ENCODE measurements around the gene KRT7. TPM values are rescaled to one million over a fixed set of nuclear protein-coding genes. Genes with fewer than 3 reads are reported as not detected.

Gene KRT7
- total and polyA plus RNA-seq, 2 donors (not counting 1 experiment from before 2014, with no cell fraction given): not detected

GRCh38 chr12:52243259-52243855 is 10.3 kb downstream of the KRT7 start:
- Histone ChIP-seq H3K79me2 (ENCODE audit: control insufficient read depth, insufficient read depth, low read length) (no peaks in the 10 kb centered on the region), H3K36me3 (replicated peaks in 1 of 2; ENCODE audit: control extremely low read depth in 1 of 2, control insufficient read depth in 1 of 2, extremely low read depth in 1 of 2, insufficient read depth in 2 of 2, low read length in 1 of 2) (no peaks in the 10 kb centered on the region), H2AFZ (ENCODE audit: insufficient read depth, low read depth, low read length, poor library complexity, severe bottlenecking) (no peak overlapping the region), H3K4me1 (ENCODE audit: control insufficient read depth in 2 of 2, insufficient read depth in 2 of 2, low read length in 2 of 2) (peaks cover 0 to 7% of the 10 kb centered on the region in 2 donors), H3K9ac (ENCODE audit: low read length) (no peak overlapping the region), H3K27ac (ENCODE audit: low read length in 2 of 2) (no peak overlapping the region), H3K4me2 (replicated peaks; ENCODE audit: low read depth, low read length, poor library complexity, severe bottlenecking) (no peak overlapping the region), H3K27me3 (replicated peaks in 1 of 4; ENCODE audit: control extremely low read depth in 1 of 4, control insufficient read depth in 3 of 4, insufficient read depth in 4 of 4, low read length in 3 of 4) (peaks cover 0 to 6% (median 0%) of the 10 kb centered on the region in 4 experiments), H4K20me1 (ENCODE audit: control insufficient read depth, insufficient read depth, low read length, poor library complexity, severe bottlenecking) (no peaks in the 10 kb centered on the region), H3K9me3 (ENCODE audit: control extremely low read depth in 1 of 3, control insufficient read depth in 2 of 3, insufficient read depth in 1 of 3, low read length in 2 of 3) (no peaks in the 10 kb centered on the region), H3K4me3 (ENCODE audit: control extremely low read depth in 1 of 5, extremely low read depth in 1 of 5, insufficient read depth in 1 of 5, low read depth in 2 of 5, low read length in 4 of 5) (no peak overlapping the region)
- H3K4me3 Mint-ChIP-seq: no peak overlapping the region
- ChIA-PET POLR2A (no interaction called here), CTCF (interaction anchor here (0.9 to 1.1 kb wide), 2 partner anchors 35 to 39 kb away, joined by 3 to 4 read pairs; no protein-coding TSS in a partner anchor)
- intact Hi-C loops (cut with micrococcal nuclease): no loop called here
- H3K9me3 Mint-ChIP-seq (ENCODE audit: insufficient read depth): no peaks in the 10 kb centered on the region
- no peak overlapping the region for H3K27ac Mint-ChIP-seq
- peaks cover 7% of the 10 kb centered on the region for H3K4me1 Mint-ChIP-seq
- ATAC-seq (ENCODE audit: low read depth) (no peak), DNase-seq (no peak)
- TF ChIP-seq EZH2 (IDR thresholded peaks at IDR 0.05; ENCODE audit: borderline replicate concordance, insufficient read depth, low read depth, low read length, poor library complexity, severe bottlenecking): no peak
- TF ChIP-seq CTCF (IDR thresholded peaks at IDR 0.05): no peak
- peaks cover 24% of the 10 kb centered on the region for H3K27me3 Mint-ChIP-seq
- WGBS (ENCODE audit: insufficient coverage): 81% methylated on average over 3 of the region's 5 CpGs

GRCh38 chr12:52243856-52244614 is 11.0 kb downstream of the KRT7 start:
- DNase-seq: no peak
- intact Hi-C loops (cut with micrococcal nuclease): no loop called here
- Histone ChIP-seq H3K9me3 (ENCODE audit: control extremely low read depth in 1 of 3, control insufficient read depth in 2 of 3, insufficient read depth in 1 of 3, low read length in 2 of 3) (no peaks in the 10 kb centered on the region), H2AFZ (ENCODE audit: insufficient read depth, low read depth, low read length, poor library complexity, severe bottlenecking) (no peak overlapping the region), H3K4me3 (ENCODE audit: control extremely low read depth in 1 of 5, extremely low read depth in 1 of 5, insufficient read depth in 1 of 5, low read depth in 2 of 5, low read length in 4 of 5) (no peak overlapping the region), H3K36me3 (replicated peaks in 1 of 2; ENCODE audit: control extremely low read depth in 1 of 2, control insufficient read depth in 1 of 2, extremely low read depth in 1 of 2, insufficient read depth in 2 of 2, low read length in 1 of 2) (no peaks in the 10 kb centered on the region), H3K27ac (ENCODE audit: low read length in 2 of 2) (no peak overlapping the region), H3K4me2 (replicated peaks; ENCODE audit: low read depth, low read length, poor library complexity, severe bottlenecking) (no peak overlapping the region), H3K9ac (ENCODE audit: low read length) (no peak overlapping the region), H3K79me2 (ENCODE audit: control insufficient read depth, insufficient read depth, low read length) (no peaks in the 10 kb centered on the region), H4K20me1 (ENCODE audit: control insufficient read depth, insufficient read depth, low read length, poor library complexity, severe bottlenecking) (no peaks in the 10 kb centered on the region), H3K27me3 (replicated peaks in 1 of 4; ENCODE audit: control extremely low read depth in 1 of 4, control insufficient read depth in 3 of 4, insufficient read depth in 4 of 4, low read length in 3 of 4) (peaks cover 0 to 10% (median 0%) of the 10 kb centered on the region in 4 experiments), H3K4me1 (ENCODE audit: control insufficient read depth in 2 of 2, insufficient read depth in 2 of 2, low read length in 2 of 2) (peaks cover 0 to 7% of the 10 kb centered on the region in 2 donors)
- H3K9me3 Mint-ChIP-seq (ENCODE audit: insufficient read depth): no peaks in the 10 kb centered on the region
- CTCF ChIA-PET: interaction anchor here (0.9 to 1.1 kb wide), 2 partner anchors 34 to 38 kb away, joined by 3 to 4 read pairs; no protein-coding TSS in a partner anchor
- no peak for TF ChIP-seq EZH2 (IDR thresholded peaks at IDR 0.05; ENCODE audit: borderline replicate concordance, insufficient read depth, low read depth, low read length, poor library complexity, severe bottlenecking)
- no peak for TF ChIP-seq CTCF (IDR thresholded peaks at IDR 0.05)
- peaks cover 30% of the 10 kb centered on the region for H3K27me3 Mint-ChIP-seq
- peak; percentile 77 for ATAC-seq (ENCODE audit: low read depth)
- H3K4me3 Mint-ChIP-seq: no peak overlapping the region
- WGBS (ENCODE audit: insufficient coverage): 9% methylated on average over 12 of the region's 12 CpGs
- POLR2A ChIA-PET: no interaction called here
- peaks cover 7% of the 10 kb centered on the region for H3K4me1 Mint-ChIP-seq
- peak overlapping the region; percentile 12 for H3K27ac Mint-ChIP-seq
